A549 treated with CORT108297 at 1 μM for 4 hours (cell line): ENCODE results near the gene PCDHB16. TPM values are rescaled to one million over a fixed set of nuclear protein-coding genes. Genes with fewer than 3 reads are reported as not detected.

ENCODE experiments used
- total RNA-seq: library from RNA; stranded (reverse); fragments of 200-300 nt; extraction: Qiagen RNA extraction; gene quantifications from 5 replicates; pipeline ENCODE4 v1.2.3, GENCODE V29; 2022

The PCDHB16 gene
- 0.06 to 0.10 TPM (median 0.06 TPM) in 5 replicates for total RNA-seq

GRCh38 chr5:141182248-141182647, at the start of gene PCDHB16:
Gene PCDHB16 (plus strand): TSS chr5:141182387. CDS start chr5:141182560, 173 bp downstream.

GRCh38 chr5:141135030-141135717, 47.0 kb upstream of the PCDHB16 start, which contains the start of gene PCDHB5:
Gene PCDHB5 (plus strand): TSS chr5:141135206. CDS start chr5:141135435, 229 bp downstream.

DNA sequence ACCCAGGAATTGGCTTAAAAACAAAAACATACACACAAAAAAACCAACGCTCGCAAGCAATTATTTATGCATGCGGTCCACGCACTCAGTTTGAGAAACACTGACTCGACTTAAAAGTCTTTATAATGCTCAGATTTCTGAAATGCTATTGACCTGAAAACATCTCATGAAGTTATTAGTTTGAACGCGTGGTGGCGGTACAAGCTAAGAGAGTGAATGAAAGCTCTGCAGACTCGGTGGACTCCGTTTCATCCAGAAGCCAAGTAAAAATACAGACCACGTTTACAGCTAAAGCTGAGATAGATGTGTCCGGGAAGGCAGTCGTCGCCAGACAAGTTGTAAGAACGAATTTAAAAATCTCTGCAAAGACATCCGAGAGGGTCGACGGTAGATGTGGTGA, 32.4 kb upstream of the PCDHB16 start, which contains the start of gene PCDHB6:
Gene PCDHB6 (plus strand): TSS at position 246 of the 400 bp plus-strand sequence. CDS start 201 bp downstream, outside the sequence.

GRCh38 chr5:141172381-141173204, 9.6 kb upstream of the PCDHB16 start, which contains the start of gene PCDHB7:
Gene PCDHB7 (plus strand): TSS chr5:141172644. CDS start chr5:141172836, 192 bp downstream.

DNA sequence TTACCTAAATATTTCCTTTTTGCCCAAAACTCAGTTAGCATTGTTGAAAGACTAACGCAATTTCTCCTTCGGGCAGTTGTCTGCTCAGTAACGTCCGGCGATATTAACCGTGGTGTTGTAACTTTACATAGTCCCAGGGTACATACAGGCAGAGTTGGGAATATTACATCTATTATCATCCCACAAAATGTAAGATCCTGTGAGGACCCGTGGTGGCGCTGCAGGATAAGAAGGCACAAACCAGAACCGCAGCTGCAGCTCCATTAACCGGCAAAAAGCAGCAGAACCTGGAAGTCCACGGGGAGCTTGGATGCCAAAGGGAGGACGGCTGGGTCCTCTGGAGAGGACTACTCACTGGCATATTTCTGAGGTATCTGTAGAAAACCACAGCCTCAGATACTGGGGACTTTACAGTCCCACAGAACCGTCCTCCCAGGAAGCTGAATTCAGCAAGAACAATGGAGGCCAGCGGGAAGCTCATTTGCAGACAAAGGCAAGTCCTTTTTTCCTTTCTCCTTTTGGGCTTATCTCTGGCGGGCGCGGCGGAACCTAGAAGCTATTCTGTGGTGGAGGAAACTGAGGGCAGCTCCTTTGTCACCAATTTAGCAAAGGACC, 4.5 kb upstream of the PCDHB16 start, which contains the start of gene PCDHB8:
Gene PCDHB8 (plus strand): TSS at position 214 of the 615 bp plus-strand sequence. CDS start 245 bp downstream, at position 459.

DNA sequence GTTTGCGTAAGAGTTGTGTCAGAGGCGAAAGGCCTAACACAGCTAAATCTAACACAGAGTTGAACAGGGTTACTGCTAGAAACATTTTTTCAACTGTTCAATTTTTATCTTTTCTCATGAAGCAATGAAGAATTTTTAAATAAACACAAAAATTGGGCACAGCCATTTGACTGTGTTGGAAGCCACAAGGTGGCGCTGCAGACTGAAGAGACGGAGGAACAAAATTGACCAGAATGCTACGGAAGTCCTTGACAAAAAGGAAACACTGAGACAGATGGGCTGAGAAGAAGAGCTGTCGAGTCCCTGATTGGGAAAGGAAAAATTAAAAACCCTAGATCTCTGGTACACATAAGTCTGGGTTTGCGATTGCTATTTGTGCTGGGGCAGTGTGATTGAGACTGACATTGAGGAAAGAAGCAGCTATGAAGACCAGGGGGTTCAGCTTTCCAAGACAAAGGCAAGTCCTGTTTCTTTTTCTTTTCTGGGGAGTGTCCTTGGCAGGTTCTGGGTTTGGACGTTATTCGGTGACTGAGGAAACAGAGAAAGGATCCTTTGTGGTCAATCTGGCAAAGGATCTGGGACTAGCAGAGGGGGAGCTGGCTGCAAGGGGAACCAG, 4.8 kb downstream of the PCDHB16 start, which contains the start of gene PCDHB9:
Gene PCDHB9 (plus strand): TSS at position 265 of the 616 bp plus-strand sequence. CDS start 158 bp downstream, at position 423.

DNA sequence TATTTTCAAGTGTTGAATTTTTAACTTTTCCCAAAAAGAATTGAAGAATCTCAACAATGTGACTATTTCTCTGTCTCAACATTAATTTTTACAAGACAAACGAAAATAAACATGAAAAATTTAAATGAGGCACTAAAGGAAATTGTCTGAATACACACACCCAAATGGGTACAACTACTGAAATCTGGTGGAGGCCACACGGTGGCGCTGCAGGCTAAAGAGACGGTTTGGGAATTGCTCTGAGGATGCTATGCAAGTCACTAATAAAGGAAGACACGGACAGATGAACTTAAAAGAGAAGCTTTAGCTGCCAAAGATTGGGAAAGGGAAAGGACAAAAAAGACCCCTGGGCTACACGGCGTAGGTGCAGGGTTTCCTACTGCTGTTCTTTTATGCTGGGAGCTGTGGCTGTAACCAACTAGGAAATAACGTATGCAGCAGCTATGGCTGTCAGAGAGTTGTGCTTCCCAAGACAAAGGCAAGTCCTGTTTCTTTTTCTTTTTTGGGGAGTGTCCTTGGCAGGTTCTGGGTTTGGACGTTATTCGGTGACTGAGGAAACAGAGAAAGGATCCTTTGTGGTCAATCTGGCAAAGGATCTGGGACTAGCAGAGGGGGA, 10.0 kb downstream of the PCDHB16 start, which contains the start of gene PCDHB10:
Gene PCDHB10 (plus strand): TSS at position 244 of the 616 bp plus-strand sequence. CDS start 200 bp downstream, at position 444.

DNA sequence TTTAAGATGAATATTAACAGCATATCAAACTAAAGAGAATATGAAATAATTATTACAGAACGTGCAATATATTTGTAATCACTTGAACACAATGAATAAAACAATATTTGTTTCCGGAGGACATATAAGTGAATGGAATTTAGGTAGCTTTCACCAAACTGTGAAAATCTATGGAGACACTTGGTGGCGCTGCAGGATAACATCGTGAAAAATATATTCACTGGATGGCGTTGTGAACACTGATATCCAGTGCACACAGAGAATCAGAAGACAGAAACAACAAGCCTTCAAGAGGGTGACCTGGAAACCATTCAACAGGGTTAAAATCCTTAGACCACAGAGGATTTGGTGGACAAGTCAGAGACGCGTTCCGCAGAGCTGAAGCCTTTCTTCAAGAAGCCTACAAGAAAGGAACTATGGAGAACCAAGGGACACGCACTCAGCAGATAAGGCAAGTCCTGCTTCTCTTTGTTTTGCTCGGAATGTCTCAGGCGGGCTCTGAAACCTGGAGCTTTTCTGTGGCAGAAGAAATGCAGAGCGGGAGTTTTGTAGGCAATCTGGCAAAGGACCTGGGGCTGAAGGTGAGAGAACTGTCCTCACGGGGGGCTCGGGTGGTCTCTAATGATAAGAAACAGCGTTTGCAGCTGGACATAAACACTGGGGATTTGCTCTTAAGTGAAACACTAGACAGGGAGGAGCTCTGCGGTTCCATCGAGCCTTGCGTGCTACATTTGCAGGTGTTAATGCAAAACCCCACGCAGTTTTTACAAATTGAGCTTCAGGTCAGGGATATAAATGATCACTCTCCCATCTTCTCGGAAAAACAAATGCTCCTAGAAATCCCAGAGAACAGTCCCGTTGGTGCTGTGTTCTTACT, 17.4 kb downstream of the PCDHB16 start, which contains the start of gene PCDHB11:
Gene PCDHB11 (plus strand): TSS at position 269 of the 877 bp plus-strand sequence. CDS start 148 bp downstream, at position 417.

DNA sequence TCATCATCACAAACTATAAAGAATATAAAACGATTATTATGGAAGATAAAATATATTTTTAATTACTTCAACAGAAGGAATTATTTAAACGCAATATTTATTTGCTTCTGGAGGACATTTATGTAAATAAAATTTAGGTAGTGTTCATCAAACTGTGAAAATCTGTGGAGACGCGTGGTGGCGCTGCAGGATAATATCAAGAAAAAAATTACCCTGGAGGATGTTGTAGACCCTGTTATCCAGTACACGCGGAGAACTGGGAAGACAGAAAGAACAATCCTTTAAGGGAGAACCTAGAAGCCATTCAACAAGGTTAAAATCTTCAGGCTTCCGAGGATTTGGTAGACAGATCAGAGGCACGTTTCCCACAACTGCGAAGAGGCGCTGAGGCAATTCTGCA, 26.3 kb downstream of the PCDHB16 start, which contains the start of gene PCDHB12:
Gene PCDHB12 (plus strand): TSS at position 242 of the 400 bp plus-strand sequence. CDS start 189 bp downstream, outside the sequence.

GRCh38 chr5:141213656-141214339, 31.6 kb downstream of the PCDHB16 start, which contains the start of gene PCDHB13:
Gene PCDHB13 (plus strand): TSS chr5:141213919. CDS start chr5:141214124, 205 bp downstream.

DNA sequence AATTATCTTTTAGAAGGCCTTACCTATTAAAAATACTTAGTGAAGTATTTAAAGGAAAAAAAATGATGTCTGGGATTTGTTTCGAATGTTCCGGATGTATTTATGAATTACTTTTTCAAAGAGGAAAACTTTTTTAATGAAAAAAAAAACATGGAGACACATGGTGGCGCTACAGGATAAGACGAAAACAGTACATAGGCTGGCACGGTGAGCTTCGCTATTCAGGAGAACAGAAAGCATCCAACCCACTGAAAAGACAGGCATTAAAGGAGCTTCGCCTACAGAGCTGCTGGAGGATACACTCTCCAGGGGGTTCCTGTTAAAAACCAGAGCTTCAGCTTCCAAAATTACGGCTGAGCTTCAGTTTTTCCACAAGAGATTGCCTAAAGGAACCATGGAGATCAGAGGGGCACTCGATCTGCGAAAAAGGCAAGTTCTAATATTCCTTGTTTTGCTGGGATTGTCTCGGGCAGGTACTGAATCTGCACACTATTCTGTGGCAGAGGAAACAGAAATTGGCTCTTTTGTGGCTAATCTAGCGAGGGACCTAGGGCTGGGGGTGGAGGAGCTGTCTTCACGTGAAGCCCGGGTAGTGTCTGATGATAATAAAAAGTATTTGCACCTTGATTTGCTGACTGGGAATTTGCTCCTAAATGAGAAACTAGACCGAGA, 41.1 kb downstream of the PCDHB16 start, which contains the start of gene PCDHB14:
Gene PCDHB14 (plus strand): TSS at position 232 of the 672 bp plus-strand sequence. CDS start 163 bp downstream, at position 395.

Other genes with a start within 250 kb of the PCDHB16 start
- gene PCDHAC2, start 215.9 kb upstream of the PCDHB16 start, total RNA-seq: 2.9 to 3.6 TPM (median 3.2 TPM) in 5 replicates
- gene PCDHB1, start 131.0 kb upstream of the PCDHB16 start, total RNA-seq: not detected in 5 replicates
- gene PCDHB2, start 87.8 kb upstream of the PCDHB16 start, total RNA-seq: 3.1 to 6.7 TPM (median 3.8 TPM) in 5 replicates
- gene PCDHB3, start 81.9 kb upstream of the PCDHB16 start, total RNA-seq: 0.06 to 1.8 TPM (median 0.06 TPM) in 3 of 5 replicates, not detected in the others
- gene PCDHB4, start 60.6 kb upstream of the PCDHB16 start, total RNA-seq: 0.06 to 0.12 TPM (median 0.07 TPM) in 4 of 5 replicates, not detected in the other
- 1.2 to 1.8 TPM (median 1.6 TPM) in 5 replicates for gene PCDHB5, start 47.2 kb upstream of the PCDHB16 start, total RNA-seq
- 0.91 to 1.2 TPM (median 1.1 TPM) in 5 replicates for gene PCDHB6, start 32.3 kb upstream of the PCDHB16 start, total RNA-seq
- 0.03 TPM in 1 of 5 replicates, not detected in the others for gene PCDHB7, start 9.7 kb upstream of the PCDHB16 start, total RNA-seq
- gene PCDHB8, start 4.6 kb upstream of the PCDHB16 start, total RNA-seq: 0.29 to 0.41 TPM (median 0.32 TPM) in 5 replicates
- gene PCDHB9, start 4.8 kb downstream of the PCDHB16 start, total RNA-seq: 0.02 to 0.09 TPM (median 0.06 TPM) in 4 of 5 replicates, not detected in the other
- 0.02 to 0.03 TPM in 2 of 5 replicates, not detected in the others for gene PCDHB10, start 10.0 kb downstream of the PCDHB16 start, total RNA-seq
- 0.05 to 0.11 TPM (median 0.07 TPM) in 5 replicates for gene PCDHB11, start 17.2 kb downstream of the PCDHB16 start, total RNA-seq
- gene PCDHB12, start 26.3 kb downstream of the PCDHB16 start, total RNA-seq: 0.03 to 0.04 TPM in 2 of 5 replicates, not detected in the others
- 0.03 to 0.10 TPM (median 0.05 TPM) in 5 replicates for gene PCDHB13, start 31.5 kb downstream of the PCDHB16 start, total RNA-seq
- 0.05 to 0.16 TPM (median 0.07 TPM) in 5 replicates for gene PCDHB14, start 41.0 kb downstream of the PCDHB16 start, total RNA-seq
- gene PCDHB15, start 63.0 kb downstream of the PCDHB16 start, total RNA-seq: 0.02 to 0.07 TPM (median 0.06 TPM) in 3 of 5 replicates, not detected in the others
- gene SLC25A2, start 121.7 kb downstream of the PCDHB16 start, total RNA-seq: 0.05 TPM in 1 of 5 replicates, not detected in the others
- gene TAF7, start 138.4 kb downstream of the PCDHB16 start, total RNA-seq: 61.5 to 85.8 TPM (median 70.6 TPM) in 5 replicates
- gene PCDHGA1, start 148.1 kb downstream of the PCDHB16 start, total RNA-seq: 0.30 to 0.39 TPM (median 0.37 TPM) in 5 replicates
- gene PCDHGA2, start 156.4 kb downstream of the PCDHB16 start, total RNA-seq: 0.55 to 0.78 TPM (median 0.63 TPM) in 5 replicates
- gene PCDHGA3, start 161.4 kb downstream of the PCDHB16 start, total RNA-seq: 0.04 to 0.07 TPM in 2 of 5 replicates, not detected in the others
- 1.3 to 2.0 TPM (median 1.8 TPM) in 5 replicates for gene PCDHGB1, start 167.7 kb downstream of the PCDHB16 start, total RNA-seq
- 0.07 to 0.17 TPM (median 0.16 TPM) in 5 replicates for gene PCDHGA4, start 172.6 kb downstream of the PCDHB16 start, total RNA-seq
- gene PCDHGB2, start 177.6 kb downstream of the PCDHB16 start, total RNA-seq: 0.06 to 0.12 TPM (median 0.08 TPM) in 5 replicates
- gene PCDHGA5, start 181.8 kb downstream of the PCDHB16 start, total RNA-seq: 0.07 to 0.24 TPM (median 0.15 TPM) in 5 replicates
- gene PCDHGB3, start 187.9 kb downstream of the PCDHB16 start, total RNA-seq: 0.17 to 0.33 TPM (median 0.24 TPM) in 5 replicates
- 0.13 to 0.27 TPM (median 0.22 TPM) in 5 replicates for gene PCDHGA6, start 191.5 kb downstream of the PCDHB16 start, total RNA-seq
- 0.82 to 1.0 TPM (median 0.97 TPM) in 5 replicates for gene PCDHGA7, start 200.4 kb downstream of the PCDHB16 start, total RNA-seq
- gene PCDHGB4, start 205.3 kb downstream of the PCDHB16 start, total RNA-seq: 0.70 to 1.0 TPM (median 0.98 TPM) in 5 replicates
- 0.02 to 0.08 TPM (median 0.03 TPM) in 5 replicates for gene PCDHGA8, start 210.2 kb downstream of the PCDHB16 start, total RNA-seq
- gene PCDHGB5, start 215.6 kb downstream of the PCDHB16 start, total RNA-seq: 2.1 to 2.6 TPM (median 2.4 TPM) in 5 replicates
- 0.02 to 0.09 TPM (median 0.05 TPM) in 4 of 5 replicates, not detected in the other for gene PCDHGA9, start 220.4 kb downstream of the PCDHB16 start, total RNA-seq
- 0.03 to 0.14 TPM (median 0.09 TPM) in 5 replicates for gene PCDHGB6, start 225.6 kb downstream of the PCDHB16 start, total RNA-seq
- 0.01 to 0.02 TPM (median 0.02 TPM) in 3 of 5 replicates, not detected in the others for gene PCDHGA10, start 230.6 kb downstream of the PCDHB16 start, total RNA-seq
- gene PCDHGB7, start 235.3 kb downstream of the PCDHB16 start, total RNA-seq: 0.03 to 0.08 TPM (median 0.06 TPM) in 4 of 5 replicates, not detected in the other
- gene PCDHGA11, start 238.7 kb downstream of the PCDHB16 start, total RNA-seq: 0.02 to 0.03 TPM (median 0.02 TPM) in 4 of 5 replicates, not detected in the other
- 0.02 to 0.03 TPM in 2 of 5 replicates, not detected in the others for gene PCDHGA12, start 248.1 kb downstream of the PCDHB16 start, total RNA-seq